Measurements from ENCODE around the gene MFN2. TPM values are rescaled to one million over a fixed set of nuclear protein-coding genes. Genes with fewer than 3 reads are reported as not detected.
"Not testable (repeated sequence)": the region's sequence is repeated elsewhere in the genome, so short reads cannot be mapped to it uniquely, and the experiment has no call there.

The MFN2 gene
- total RNA-seq, 2 donors from 2014 or later, result 75.2 to 101 TPM

- Mint-ChIP-seq H3K4me1 (ENCODE audit: low read depth in 2 of 2) (peaks cover 4 to 15% of the 10 kb centered on the region in 2 donors), H3K27ac (no peak overlapping the region)
Observed at GRCh38 chr1:12031039-12031980, 51.1 kb downstream of the MFN2 start.

GRCh38 chr1:12032161-12032621, 51.9 kb downstream of the MFN2 start:
- ATAC-seq (no peak), DNase-seq (ENCODE audit: low spot score) (no peak)
- Mint-ChIP-seq H3K27me3 (no peaks in the 10 kb centered on the region), H3K9me3 (no peaks in the 10 kb centered on the region), H3K36me3 (peaks cover 6% of the 10 kb centered on the region), H3K4me1 (ENCODE audit: low read depth in 2 of 2) (peaks cover 4 to 12% of the 10 kb centered on the region in 2 donors), H3K27ac (no peak overlapping the region), H3K4me3 (no peak overlapping the region)

More at GRCh38 chr1:12031039-12031980, 51.1 kb downstream of the MFN2 start:
- Mint-ChIP-seq H3K27me3 (no peaks in the 10 kb centered on the region), H3K4me3 (no peak overlapping the region), H3K36me3 (peaks cover 13% of the 10 kb centered on the region), H3K9me3 (no peaks in the 10 kb centered on the region)
- ATAC-seq, result peak; percentile 64 to 73
- no peak for DNase-seq (ENCODE audit: low spot score)

GRCh38 chr1:12033441-12033840, 53.2 kb downstream of the MFN2 start:
- not testable (repeated sequence) for H3K27ac Mint-ChIP-seq; ATAC-seq; DNase-seq (ENCODE audit: low spot score); H3K36me3 Mint-ChIP-seq; H3K4me3 Mint-ChIP-seq; H3K27me3 Mint-ChIP-seq; H3K9me3 Mint-ChIP-seq
- H3K4me1 Mint-ChIP-seq (ENCODE audit: low read depth in 2 of 2), result peaks cover 12 to 13% of the 10 kb centered on the region in 2 donors

GRCh38 chr1:12034381-12034801, 54.1 kb downstream of the MFN2 start:
- Mint-ChIP-seq H3K9me3 (no peaks in the 10 kb centered on the region), H3K27ac (no peak overlapping the region), H3K4me1 (ENCODE audit: low read depth in 2 of 2) (peaks cover 16 to 18% of the 10 kb centered on the region in 2 donors), H3K27me3 (no peaks in the 10 kb centered on the region), H3K4me3 (no peak overlapping the region), H3K36me3 (no peaks in the 10 kb centered on the region)
- no peak for ATAC-seq
- DNase-seq (ENCODE audit: low spot score), result no peak

DNA sequence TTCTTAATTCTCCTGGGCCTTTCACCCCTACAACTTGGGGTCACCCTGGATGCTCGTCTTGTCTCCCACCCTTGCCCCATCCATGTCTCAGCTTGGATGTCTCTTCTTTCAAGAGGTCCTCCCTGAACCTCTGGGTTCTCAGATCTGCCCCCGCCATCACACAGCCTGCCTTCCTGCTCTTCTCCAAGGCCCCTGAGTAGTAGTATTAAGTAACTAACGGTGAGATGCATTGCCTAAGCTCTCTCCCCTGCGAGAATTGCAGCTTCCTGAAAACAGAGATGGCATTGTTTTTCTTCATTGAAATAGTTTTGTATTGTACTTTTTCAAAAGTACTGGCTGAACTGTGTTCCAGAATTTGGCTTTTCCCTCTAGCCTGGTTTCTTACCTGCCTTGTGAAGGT, 55.1 kb downstream of the MFN2 start:
- ATAC-seq (no peak), DNase-seq (ENCODE audit: low spot score) (no peak)
- no peaks in the 10 kb centered on the region for H3K9me3 Mint-ChIP-seq
- H3K4me1 Mint-ChIP-seq (ENCODE audit: low read depth in 2 of 2), result peaks cover 16 to 18% of the 10 kb centered on the region in 2 donors
- H3K4me3 Mint-ChIP-seq, result no peak overlapping the region
- H3K27ac Mint-ChIP-seq, result peak overlapping the region in 1 of 2 donors; percentile 54
- no peaks in the 10 kb centered on the region for H3K27me3 Mint-ChIP-seq
- no peaks in the 10 kb centered on the region for H3K36me3 Mint-ChIP-seq

- peaks cover 16 to 18% of the 10 kb centered on the region in 2 donors for H3K4me1 Mint-ChIP-seq (ENCODE audit: low read depth in 2 of 2)
- no peak overlapping the region for H3K4me3 Mint-ChIP-seq
- H3K27ac Mint-ChIP-seq, result no peak overlapping the region
- H3K36me3 Mint-ChIP-seq, result no peaks in the 10 kb centered on the region
- DNase-seq (ENCODE audit: low spot score) (no peak), ATAC-seq (no peak)
- no peaks in the 10 kb centered on the region for H3K27me3 Mint-ChIP-seq
- no peaks in the 10 kb centered on the region for H3K9me3 Mint-ChIP-seq
Observed at GRCh38 chr1:12037486-12038355, 57.5 kb downstream of the MFN2 start.

- ATAC-seq (no peak), DNase-seq (ENCODE audit: low spot score) (no peak)
- Mint-ChIP-seq H3K4me3 (no peak overlapping the region), H3K36me3 (no peaks in the 10 kb centered on the region), H3K27ac (no peak overlapping the region), H3K27me3 (no peaks in the 10 kb centered on the region), H3K9me3 (no peaks in the 10 kb centered on the region), H3K4me1 (ENCODE audit: low read depth in 2 of 2) (peaks cover 16 to 18% of the 10 kb centered on the region in 2 donors)
Observed at GRCh38 chr1:12038356-12039163, 58.3 kb downstream of the MFN2 start.

- no peaks in the 10 kb centered on the region for H3K36me3 Mint-ChIP-seq
- H3K9me3 Mint-ChIP-seq, result no peaks in the 10 kb centered on the region
- peaks cover 16 to 20% of the 10 kb centered on the region in 2 donors for H3K4me1 Mint-ChIP-seq (ENCODE audit: low read depth in 2 of 2)
- no peak for DNase-seq (ENCODE audit: low spot score)
- no peak overlapping the region for H3K27ac Mint-ChIP-seq
- no peak overlapping the region for H3K4me3 Mint-ChIP-seq
- peak; percentile 55 to 77 for ATAC-seq
- no peaks in the 10 kb centered on the region for H3K27me3 Mint-ChIP-seq
Observed at GRCh38 chr1:12039164-12039525, 58.9 kb downstream of the MFN2 start.

DNA sequence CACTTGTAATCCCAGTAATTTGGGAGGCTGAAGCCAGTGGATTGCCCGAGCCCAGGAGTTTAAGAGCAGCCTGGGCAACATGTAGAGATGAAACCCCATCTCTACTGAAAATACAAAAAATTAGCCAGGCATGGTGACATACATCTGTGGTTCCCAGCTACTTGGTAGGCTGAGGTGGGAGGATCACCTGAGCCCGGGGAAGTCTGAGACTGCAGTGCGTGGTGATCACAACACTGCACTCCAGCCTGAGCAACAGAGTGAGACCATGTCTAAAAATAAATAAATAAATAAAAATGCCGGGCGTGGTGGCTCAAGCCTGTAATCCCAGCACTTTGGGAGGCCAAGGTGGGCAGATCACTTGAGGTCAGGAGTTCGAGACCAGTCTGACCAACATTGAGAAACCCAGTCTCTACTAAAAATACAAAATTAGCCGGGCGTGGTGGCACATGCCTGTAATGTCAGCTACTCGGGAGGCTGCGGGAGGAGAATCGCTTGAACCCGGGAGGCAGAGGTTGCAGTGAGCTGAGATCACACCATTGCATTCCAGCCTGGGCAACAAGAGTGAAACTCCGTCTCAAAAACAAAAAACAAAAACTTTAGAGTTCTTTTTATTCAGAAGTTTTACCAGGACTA, 59.7 kb downstream of the MFN2 start:
- not testable (repeated sequence) for H3K27ac Mint-ChIP-seq; H3K4me3 Mint-ChIP-seq; H3K36me3 Mint-ChIP-seq; ATAC-seq; H3K27me3 Mint-ChIP-seq; DNase-seq (ENCODE audit: low spot score); H3K9me3 Mint-ChIP-seq
- peaks cover 16 to 21% of the 10 kb centered on the region in 2 donors for H3K4me1 Mint-ChIP-seq (ENCODE audit: low read depth in 2 of 2)

GRCh38 chr1:12040457-12041051, 60.3 kb downstream of the MFN2 start:
- peak in 1 of 2 donors; percentile 65 for ATAC-seq
- Mint-ChIP-seq H3K4me3 (no peak overlapping the region), H3K27me3 (peaks cover 0 to 2% of the 10 kb centered on the region in 2 donors), H3K27ac (no peak overlapping the region), H3K4me1 (ENCODE audit: low read depth in 2 of 2) (peaks cover 13 to 19% of the 10 kb centered on the region in 2 donors), H3K36me3 (no peaks in the 10 kb centered on the region), H3K9me3 (no peaks in the 10 kb centered on the region)
- no peak for DNase-seq (ENCODE audit: low spot score)

GRCh38 chr1:12044187-12044877, 64.1 kb downstream of the MFN2 start:
- not testable (repeated sequence) for H3K4me3 Mint-ChIP-seq; H3K36me3 Mint-ChIP-seq; DNase-seq (ENCODE audit: low spot score); H3K9me3 Mint-ChIP-seq; H3K27me3 Mint-ChIP-seq; H3K4me1 Mint-ChIP-seq (ENCODE audit: low read depth in 2 of 2)
- peak in 1 of 2 donors; percentile 54 for ATAC-seq
- peak overlapping the region in 1 of 2 donors; percentile 39 for H3K27ac Mint-ChIP-seq

DNA sequence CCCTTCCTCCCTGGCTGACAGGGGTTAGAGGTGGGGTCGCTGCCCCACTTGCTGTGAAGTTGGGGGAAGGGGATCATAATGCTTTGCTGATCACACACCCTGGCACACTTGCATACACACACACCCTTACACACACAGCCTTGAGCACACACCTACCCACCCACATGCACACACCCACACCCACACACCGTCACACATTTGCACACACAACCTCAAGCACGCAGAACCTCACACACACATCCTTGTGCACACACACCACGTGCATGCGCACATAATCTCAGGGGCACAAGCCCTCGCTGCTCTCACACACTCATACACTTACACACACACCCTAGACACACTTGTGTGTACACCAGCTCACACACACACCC, 66.5 kb downstream of the MFN2 start:
- Mint-ChIP-seq H3K36me3 (no peaks in the 10 kb centered on the region), H3K9me3 (no peaks in the 10 kb centered on the region), H3K27ac (no peak overlapping the region), H3K4me1 (ENCODE audit: low read depth in 2 of 2) (peaks cover 2 to 8% of the 10 kb centered on the region in 2 donors), H3K27me3 (peaks cover 0 to 2% of the 10 kb centered on the region in 2 donors), H3K4me3 (no peak overlapping the region)
- DNase-seq (ENCODE audit: low spot score) (no peak), ATAC-seq (no peak)

Measured in natural killer cell treated with Interleukin-12 subunit alpha and Interleukin-12 subunit beta and Interleukin-15 and Interleukin-18, amount 100 ng/mL, for 72 hours (primary cell).